Upper lobe of left lung (tissue), 4 donors: ENCODE measurements around the gene GDF15.

Source experiments
- CTCF ChIP-seq, 6 experiments: fragments of 450-650 bp in 4 of 6; fragments of 200-600 bp in 2 of 6; sonication (generic) in 2 of 6; IDR thresholded peaks; one replicate each; pipeline ENCODE4 v1.5.1; 2016 to 2019; ENCODE audit warnings: antibody characterized with exemption in 6 of 6
- POLR2A ChIP-seq, 4 donors: fragments of 450-650 bp; IDR thresholded peaks; one replicate each; pipeline ENCODE4 v1.5.1; 2016 to 2017; ENCODE audit warnings: antibody characterized with exemption in 4 of 4, mild to moderate bottlenecking in 2 of 4
- POLR2AphosphoS5 ChIP-seq, 2 donors: sonication (generic); formaldehyde crosslinking; IDR thresholded peaks; one replicate each; pipeline ENCODE4 v1.5.1; 2017; ENCODE audit warnings: antibody characterized with exemption in 2 of 2

GRCh38 chr19:18379803-18380747 lies 5.9 kb upstream of the GDF15 start:
- TF ChIP-seq CTCF (IDR thresholded peaks at IDR 0.05) (no peak), POLR2AphosphoS5 (IDR thresholded peaks at IDR 0.05) (peak; percentile 54 to 56), POLR2A (IDR thresholded peaks at IDR 0.05) (peak in 1 of 4 donors; percentile 9)
